ENCODE results near the gene ADAMTS14. TPM values are rescaled to one million over a fixed set of nuclear protein-coding genes. Genes with fewer than 3 reads are reported as not detected.

Gene ADAMTS14
- polyA plus RNA-seq, 4 donors = 1.2 to 2.0 (median 1.3) TPM

- DNase-seq (ENCODE audit: low read depth in 4 of 4, low spot score in 3 of 4) = no peak
Measured at GRCh38 chr10:70688828-70689227, 16.5 kb downstream of the ADAMTS14 start.

GRCh38 chr10:70689661-70690060, 17.4 kb downstream of the ADAMTS14 start:
- no peak for DNase-seq (ENCODE audit: low read depth in 4 of 4, low spot score in 3 of 4)

GRCh38 chr10:70690589-70690988, 18.3 kb downstream of the ADAMTS14 start:
- DNase-seq (ENCODE audit: low read depth in 4 of 4, low spot score in 3 of 4) = no peak

- no peak for DNase-seq (ENCODE audit: low read depth in 4 of 4, low spot score in 3 of 4)
Measured at GRCh38 chr10:70691611-70692010, 19.3 kb downstream of the ADAMTS14 start.

GRCh38 chr10:70692043-70692603, 19.8 kb downstream of the ADAMTS14 start:
- no peak for DNase-seq (ENCODE audit: low read depth in 4 of 4, low spot score in 3 of 4)

- no peak for DNase-seq (ENCODE audit: low read depth in 4 of 4, low spot score in 3 of 4)
Measured at GRCh38 chr10:70693619-70694335, 21.5 kb downstream of the ADAMTS14 start.

GRCh38 chr10:70694418-70695141, 22.3 kb downstream of the ADAMTS14 start:
- DNase-seq (ENCODE audit: low read depth in 4 of 4, low spot score in 3 of 4) = no peak

GRCh38 chr10:70695241-70696030, 23.1 kb downstream of the ADAMTS14 start:
- DNase-seq (ENCODE audit: low read depth in 4 of 4, low spot score in 3 of 4) = no peak

GRCh38 chr10:70698211-70698610, 25.9 kb downstream of the ADAMTS14 start:
- DNase-seq (ENCODE audit: low read depth in 4 of 4, low spot score in 3 of 4) = no peak

- no peak for DNase-seq (ENCODE audit: low read depth in 4 of 4, low spot score in 3 of 4)
Measured at GRCh38 chr10:70699063-70699658, 26.9 kb downstream of the ADAMTS14 start.

GRCh38 chr10:70699659-70700174, 27.4 kb downstream of the ADAMTS14 start:
- no peak for DNase-seq (ENCODE audit: low read depth in 4 of 4, low spot score in 3 of 4)

- DNase-seq (ENCODE audit: low read depth in 4 of 4, low spot score in 3 of 4) = no peak
Measured at GRCh38 chr10:70702190-70702763, 30.0 kb downstream of the ADAMTS14 start.

GRCh38 chr10:70704211-70704610, 31.9 kb downstream of the ADAMTS14 start:
- no peak for DNase-seq (ENCODE audit: low read depth in 4 of 4, low spot score in 3 of 4)

- no peak for DNase-seq (ENCODE audit: low read depth in 4 of 4, low spot score in 3 of 4)
Measured at GRCh38 chr10:70705121-70705861, 33.0 kb downstream of the ADAMTS14 start.

- no peak for DNase-seq (ENCODE audit: low read depth in 4 of 4, low spot score in 3 of 4)
Measured at GRCh38 chr10:70711177-70711576, 38.9 kb downstream of the ADAMTS14 start.

GRCh38 chr10:70711911-70712310, 39.6 kb downstream of the ADAMTS14 start:
- no peak for DNase-seq (ENCODE audit: low read depth in 4 of 4, low spot score in 3 of 4)

GRCh38 chr10:70714245-70714644, 41.9 kb downstream of the ADAMTS14 start:
- DNase-seq (ENCODE audit: low read depth in 4 of 4, low spot score in 3 of 4) = no peak

GRCh38 chr10:70714951-70715350, 42.6 kb downstream of the ADAMTS14 start:
- DNase-seq (ENCODE audit: low read depth in 4 of 4, low spot score in 3 of 4) = no peak

Measured in left renal pelvis (tissue), 4 donors.